HT-29 (cell line): ENCODE results near the gene BLOC1S4. TPM values are rescaled to one million over a fixed set of nuclear protein-coding genes. Genes with fewer than 3 reads are reported as not detected.
"Not testable (repeated sequence)": the region's sequence is repeated elsewhere in the genome, so short reads cannot be mapped to it uniquely, and the experiment has no call there.

ENCODE experiments used
- DNase-seq: peaks from one replicate; pipeline ENCODE4 v3.0.0-alpha.2; 2015; ENCODE audit warnings: low spot score
- total RNA-seq: library from RNA; depleted of rRNA; stranded (reverse); fragments of >200 nt; shearing (Covaris generic); gene quantifications from 2 replicates; pipeline ENCODE4 v1.2.3, GENCODE V29; 2014

The BLOC1S4 gene
- total RNA-seq, 1 experiment from 2014 or later = 31.3 TPM

GRCh38 chr4:6716958-6717655 is 1.1 kb downstream of the BLOC1S4 start:
- DNase-seq = no peak

- DNase-seq = no peak
Measured at GRCh38 chr4:6718932-6719610, 3.1 kb downstream of the BLOC1S4 start.

GRCh38 chr4:6719611-6720179 is 3.7 kb downstream of the BLOC1S4 start:
- no peak for DNase-seq

GRCh38 chr4:6720202-6720699 is 4.3 kb downstream of the BLOC1S4 start:
- DNase-seq = peak; percentile 89

- DNase-seq = no peak
Measured at GRCh38 chr4:6721121-6721520, 5.1 kb downstream of the BLOC1S4 start.

GRCh38 chr4:6722891-6723290 is 6.9 kb downstream of the BLOC1S4 start:
- no peak for DNase-seq

GRCh38 chr4:6723851-6724250 is 7.9 kb downstream of the BLOC1S4 start:
- no peak for DNase-seq

- no peak for DNase-seq
Measured at GRCh38 chr4:6724421-6725111, 8.6 kb downstream of the BLOC1S4 start.

- not testable (repeated sequence) for DNase-seq
Measured at GRCh38 chr4:6725427-6725961, 9.5 kb downstream of the BLOC1S4 start.

- DNase-seq = no peak
Measured at GRCh38 chr4:6727081-6727942, 11.3 kb downstream of the BLOC1S4 start.

- no peak for DNase-seq
Measured at GRCh38 chr4:6727943-6728250, 11.9 kb downstream of the BLOC1S4 start.

- DNase-seq = no peak
Measured at GRCh38 chr4:6728320-6729029, 12.5 kb downstream of the BLOC1S4 start.

GRCh38 chr4:6730603-6731317 is 14.8 kb downstream of the BLOC1S4 start:
- no peak for DNase-seq

GRCh38 chr4:6731318-6731675 is 15.3 kb downstream of the BLOC1S4 start:
- DNase-seq = no peak

- DNase-seq = no peak
Measured at GRCh38 chr4:6731780-6732179, 15.8 kb downstream of the BLOC1S4 start.

GRCh38 chr4:6732441-6733357 is 16.7 kb downstream of the BLOC1S4 start:
- peak; percentile 68 for DNase-seq

GRCh38 chr4:6733358-6734164 is 17.6 kb downstream of the BLOC1S4 start:
- no peak for DNase-seq
